SK-N-SH (cell line): ENCODE results near the gene COLEC11. TPM values are rescaled to one million over a fixed set of nuclear protein-coding genes. Genes with fewer than 3 reads are reported as not detected.

Source experiments
- CTCF ChIA-PET: fragments of 300-600, 350-600 bp; formaldehyde crosslinking; extraction: SDS; loops from one replicate; lab custom pipeline; 2021; lab: Yijun Ruan, JAX
- POLR2A ChIA-PET: fragments of 350-600 bp; sonication (Branson Sonifier 250); formaldehyde crosslinking; extraction: SDS; loops from one replicate; lab custom pipeline; 2020; ENCODE audit warnings: antibody characterized with exemption, inconsistent platforms; lab: Yijun Ruan, JAX
- DNase-seq: peaks from one replicate; pipeline ENCODE4 v3.0.0; 2012
- H2AFZ ChIP-seq: fragments of 200-600 bp; sonication (generic); 2 replicates; pipeline ENCODE4 v1.8.1; 2016; ENCODE audit warnings: antibody characterized with exemption, mild to moderate bottlenecking, low read depth
- H3F3A ChIP-seq: fragments of 200-600 bp; sonication (generic); replicated peaks from 2 replicates; pipeline ENCODE3; 2016; ENCODE audit warnings: antibody characterized with exemption, mild to moderate bottlenecking; ENCODE audit not compliant: insufficient read depth
- H3K27ac ChIP-seq, 2 experiments: fragments of 200-500 bp in 1 of 2; fragments of 200-600 bp in 1 of 2; sonication (Bioruptor generic) in 1 of 2; sonication (generic), shearing (Covaris generic) in 1 of 2; 2 replicates each; pipeline versions ENCODE4 v1.5.1 to v1.6.1; 2014 to 2016; ENCODE audit warnings: low read depth in 2 of 2, inconsistent platforms in 1 of 2, low read length in 1 of 2, mild to moderate bottlenecking in 1 of 2, mixed read lengths in 1 of 2
- H3K27me3 ChIP-seq: fragments of 200-600 bp; sonication (generic), shearing (Covaris generic); 2 replicates; pipeline ENCODE4 v1.6.1; 2016; ENCODE audit warnings: mixed run types; ENCODE audit not compliant: insufficient read depth
- H3K36me3 ChIP-seq, 2 experiments: fragments of 200-500 bp in 1 of 2; fragments of 200-600 bp in 1 of 2; sonication (Bioruptor generic) in 1 of 2; sonication (generic) in 1 of 2; replicated peaks in 1 of 2; 2 replicates each; pipeline versions ENCODE3 to v1.5.1; 2014 to 2016; ENCODE audit warnings: low read length in 1 of 2, mild to moderate bottlenecking in 1 of 2; ENCODE audit not compliant: insufficient read depth in 2 of 2, control insufficient read depth in 1 of 2
- H3K4me1 ChIP-seq, 2 experiments: fragments of 200-500 bp in 1 of 2; fragments of 200-600 bp in 1 of 2; sonication (Bioruptor generic) in 1 of 2; sonication (generic), shearing (Covaris generic) in 1 of 2; 2 replicates each; pipeline versions ENCODE4 v1.5.1 to v1.6.1; 2014 to 2016; ENCODE audit warnings: low read depth in 1 of 2, low read length in 1 of 2, mixed run types in 1 of 2; ENCODE audit not compliant: insufficient read depth in 2 of 2, control insufficient read depth in 1 of 2
- H3K4me2 ChIP-seq: fragments of 200-600 bp; sonication (generic), shearing (Covaris generic); 2 replicates; pipeline ENCODE4 v1.6.1; 2017; ENCODE audit warnings: mixed run types
- H3K4me3 ChIP-seq, 2 experiments: fragments of 200-500 bp in 1 of 2; fragments of 200-600 bp in 1 of 2; sonication (Bioruptor generic) in 1 of 2; sonication (generic), shearing (Covaris generic) in 1 of 2; 2 replicates each; pipeline versions ENCODE4 v1.5.1 to v1.8.1; 2014 to 2016; ENCODE audit warnings: low read depth in 2 of 2, inconsistent platforms in 1 of 2, low read length in 1 of 2, mild to moderate bottlenecking in 1 of 2, mixed read lengths in 1 of 2, moderate library complexity in 1 of 2
- H3K79me2 ChIP-seq: fragments of 200-600 bp; sonication (generic); 2 replicates; pipeline ENCODE4 v1.8.1; 2017; ENCODE audit warnings: mild to moderate bottlenecking; ENCODE audit not compliant: insufficient read depth
- H3K9ac ChIP-seq: fragments of 200-600 bp; sonication (generic); 2 replicates; pipeline ENCODE4 v1.6.1; 2017; ENCODE audit warnings: mixed run types
- H3K9me2 ChIP-seq: fragments of 200-600 bp; sonication (generic); 2 replicates; pipeline ENCODE4 v1.6.1; 2017; ENCODE audit warnings: mixed run types
- H3K9me3 ChIP-seq: fragments of 200-600 bp; sonication (generic); 2 replicates; pipeline ENCODE4 v1.6.1; 2017; ENCODE audit warnings: mixed run types, mild to moderate bottlenecking, moderate library complexity
- H4K20me1 ChIP-seq: fragments of 200-600 bp; sonication (generic); 2 replicates; pipeline ENCODE4 v1.6.1; 2017; ENCODE audit warnings: mild to moderate bottlenecking, mixed run types; ENCODE audit not compliant: insufficient read depth
- CHD2 ChIP-seq: fragments of 150-350 bp; IDR thresholded peaks from 2 replicates; pipeline ENCODE4 v1.6.1; 2018; ENCODE audit warnings: low read length; ENCODE audit not compliant: partially characterized antibody
- FOSL2 ChIP-seq: IDR thresholded peaks from 2 replicates; pipeline ENCODE4 v1.4.0; 2012; ENCODE audit warnings: low read depth, mild to moderate bottlenecking, moderate library complexity, borderline replicate concordance
- FOXM1 ChIP-seq: IDR thresholded peaks from 2 replicates; pipeline ENCODE4 v1.4.0; 2012; ENCODE audit warnings: low read depth, mild to moderate bottlenecking
- MAX ChIP-seq: IDR thresholded peaks from 2 replicates; pipeline ENCODE4 v1.4.0; 2012; ENCODE audit warnings: low read depth
- MEF2A ChIP-seq: IDR thresholded peaks from 2 replicates; pipeline ENCODE4 v1.4.0; 2012; ENCODE audit warnings: low read depth, borderline replicate concordance
- NFIC ChIP-seq: IDR thresholded peaks from 2 replicates; pipeline ENCODE4 v1.4.0; 2012; ENCODE audit warnings: borderline replicate concordance
- NRF1 ChIP-seq: IDR thresholded peaks from 2 replicates; pipeline ENCODE4 v1.6.1; 2012; ENCODE audit warnings: low read depth, mild to moderate bottlenecking, low read length
- POLR2AphosphoS5 ChIP-seq: IDR thresholded peaks from 2 replicates; pipeline ENCODE4 v1.6.1; 2012; ENCODE audit warnings: low read depth, low read length
- RAD21 ChIP-seq: IDR thresholded peaks from 2 replicates; pipeline ENCODE4 v1.6.1; 2012; ENCODE audit warnings: mild to moderate bottlenecking, low read length
- RXRA ChIP-seq: IDR thresholded peaks from 2 replicates; pipeline ENCODE4 v1.4.0; 2012; ENCODE audit warnings: low read depth, mild to moderate bottlenecking, borderline replicate concordance
- SMC3 ChIP-seq: IDR thresholded peaks from 2 replicates; pipeline ENCODE4 v1.6.1; 2012; ENCODE audit warnings: low read depth, low read length, improper control_type of control experiment
- TAF1 ChIP-seq: IDR thresholded peaks from 2 replicates; pipeline ENCODE4 v1.6.1; 2012; ENCODE audit warnings: low read depth, mild to moderate bottlenecking, low read length, moderate library complexity, borderline replicate concordance
- TCF12 ChIP-seq: IDR thresholded peaks from 2 replicates; pipeline ENCODE4 v1.4.0; 2012
- TEAD4 ChIP-seq: IDR thresholded peaks from 2 replicates; pipeline ENCODE4 v1.4.0; 2012; ENCODE audit warnings: mild to moderate bottlenecking, borderline replicate concordance; ENCODE audit not compliant: insufficient read depth
- USF1 ChIP-seq: IDR thresholded peaks from 2 replicates; pipeline ENCODE4 v1.4.0; 2012; ENCODE audit warnings: low read depth, borderline replicate concordance
- ZBTB33 ChIP-seq: IDR thresholded peaks from 2 replicates; pipeline ENCODE4 v1.4.0; 2012; ENCODE audit warnings: low read depth, borderline replicate concordance
- WGBS: methylation state at CpG from one replicate; pipeline ENCODE4 v1.1.6; 2017; ENCODE audit warnings: low lambda C conversion rate; 5-methylcytosine and 5-hydroxymethylcytosine counted together
- polyA plus RNA-seq, 3 experiments: library from polyadenylated mRNA; depleted of rRNA; stranded (reverse); fragments of >200 nt; gene quantifications; 2 replicates each; pipeline ENCODE4 v1.2.3, GENCODE V29; 2012
- TF ChIP-seq, protein P1 (sequence below): IDR thresholded peaks from 2 replicates; pipeline ENCODE4; 2012
- TF ChIP-seq, protein P2 (sequence below): fragments of 150-350 bp; IDR thresholded peaks from 2 replicates; pipeline ENCODE4 v1.6.1; 2016; ENCODE audit warnings: mild to moderate bottlenecking, low read depth, low read length

COLEC11 gene
- polyA plus RNA-seq, 1 of the 3 experiments (the other 2 are of a cell fraction), result 8.7 TPM

- WGBS, result 98% methylated on average over 3 of the region's 3 CpGs
- no peaks in the 10 kb centered on the region for H3K36me3 ChIP-seq
- no peak overlapping the region for H3K4me2 ChIP-seq
- no peak for DNase-seq
- TF ChIP-seq FOXM1 (no peak), MAX (no peak), CHD2 (no peak), TAF1 (no peak), RXRA (no peak), USF1 (no peak)
- TF ChIP-seq, protein P1, sequence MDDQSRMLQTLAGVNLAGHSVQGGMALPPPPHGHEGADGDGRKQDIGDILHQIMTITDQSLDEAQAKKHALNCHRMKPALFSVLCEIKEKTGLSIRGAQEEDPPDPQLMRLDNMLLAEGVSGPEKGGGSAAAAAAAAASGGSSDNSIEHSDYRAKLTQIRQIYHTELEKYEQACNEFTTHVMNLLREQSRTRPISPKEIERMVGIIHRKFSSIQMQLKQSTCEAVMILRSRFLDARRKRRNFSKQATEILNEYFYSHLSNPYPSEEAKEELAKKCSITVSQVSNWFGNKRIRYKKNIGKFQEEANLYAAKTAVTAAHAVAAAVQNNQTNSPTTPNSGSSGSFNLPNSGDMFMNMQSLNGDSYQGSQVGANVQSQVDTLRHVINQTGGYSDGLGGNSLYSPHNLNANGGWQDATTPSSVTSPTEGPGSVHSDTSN, result no peak
- H3K9me2 ChIP-seq, result no peaks in the 10 kb centered on the region
- ChIA-PET POLR2A (no interaction called here), CTCF (interaction anchor here (0.8 to 1.1 kb wide), 4 partner anchors 8 to 18 kb away, joined by 3 to 6 read pairs (median 3); no protein-coding TSS in a partner anchor)
- H4K20me1 ChIP-seq, result no peaks in the 10 kb centered on the region
- H3K4me3 ChIP-seq, result no peak overlapping the region
- no peak overlapping the region for H3K27ac ChIP-seq
- H2AFZ ChIP-seq, result no peak overlapping the region
- no peaks in the 10 kb centered on the region for H3K79me2 ChIP-seq
- H3K27me3 ChIP-seq, result no peaks in the 10 kb centered on the region
- no peak overlapping the region for H3K9ac ChIP-seq
- H3F3A ChIP-seq, result no peaks in the 10 kb centered on the region
- H3K4me1 ChIP-seq, result peaks cover 0 to 14% of the 10 kb centered on the region in 2 experiments; a peak in 1 of 4 replicates
- H3K9me3 ChIP-seq, result no peaks in the 10 kb centered on the region
Measured at GRCh38 chr2:3661149-3661660, 66.3 kb downstream of the COLEC11 start.

DNA sequence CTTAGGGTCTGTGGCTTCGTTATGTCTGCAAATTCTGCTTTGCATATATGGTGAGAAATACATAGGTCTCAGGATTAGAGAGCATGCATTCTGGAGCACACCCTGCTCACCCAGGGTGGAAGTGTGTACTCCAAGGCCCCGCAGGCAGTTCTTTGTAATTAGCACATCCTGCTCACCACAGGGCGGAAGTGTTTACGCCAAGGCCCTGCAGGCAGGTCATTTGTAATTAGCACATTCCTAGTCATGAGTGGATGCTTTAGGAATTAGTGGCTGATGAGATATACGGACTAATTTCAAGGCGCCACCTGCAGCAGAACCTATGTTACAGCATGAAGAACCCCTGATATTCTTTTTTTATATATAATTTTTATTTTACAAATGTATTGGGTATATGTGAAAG lies 67.3 kb downstream of the COLEC11 start:
- Histone ChIP-seq H4K20me1 (no peaks in the 10 kb centered on the region), H3F3A (no peaks in the 10 kb centered on the region), H3K4me2 (no peak overlapping the region), H3K27ac (no peak overlapping the region), H3K9me2 (no peaks in the 10 kb centered on the region), H3K9me3 (no peaks in the 10 kb centered on the region), H3K36me3 (no peaks in the 10 kb centered on the region), H3K4me3 (no peak overlapping the region), H3K79me2 (no peaks in the 10 kb centered on the region), H3K4me1 (peaks cover 0 to 13% of the 10 kb centered on the region in 2 experiments; a peak in 1 of 4 replicates), H3K27me3 (no peaks in the 10 kb centered on the region), H3K9ac (no peak overlapping the region), H2AFZ (no peak overlapping the region)
- 70% methylated on average over 6 of the region's 6 CpGs for WGBS
- POLR2A ChIA-PET, result no interaction called here
- CTCF ChIA-PET, result interaction anchor here (0.8 to 1.1 kb wide), 3 partner anchors 9 to 19 kb away, joined by 3 to 6 read pairs (median 3); no protein-coding TSS in a partner anchor
- no peak for DNase-seq
- TF ChIP-seq SMC3 (no peak), RAD21 (peak; percentile 29; the same call in 1 of the 2 replicates)

- DNase-seq, result no peak
- POLR2A ChIA-PET, result no interaction called here
- Histone ChIP-seq H3F3A (no peaks in the 10 kb centered on the region), H3K36me3 (no peaks in the 10 kb centered on the region), H3K27me3 (no peaks in the 10 kb centered on the region), H3K4me3 (no peak overlapping the region), H3K79me2 (no peaks in the 10 kb centered on the region), H3K9me2 (no peaks in the 10 kb centered on the region), H2AFZ (no peak overlapping the region), H3K9me3 (no peaks in the 10 kb centered on the region), H3K4me2 (no peak overlapping the region), H3K27ac (no peak overlapping the region), H4K20me1 (no peaks in the 10 kb centered on the region), H3K4me1 (peaks cover 0 to 12% of the 10 kb centered on the region in 2 experiments; a peak in 1 of 4 replicates), H3K9ac (no peak overlapping the region)
- WGBS, result 27% methylated on average over 3 of the region's 3 CpGs
- CTCF ChIA-PET, result interaction anchor here (0.7 kb wide), 1 partner anchor 10 kb away, joined by 3 read pairs; no protein-coding TSS in a partner anchor
- TF ChIP-seq, protein P2, sequence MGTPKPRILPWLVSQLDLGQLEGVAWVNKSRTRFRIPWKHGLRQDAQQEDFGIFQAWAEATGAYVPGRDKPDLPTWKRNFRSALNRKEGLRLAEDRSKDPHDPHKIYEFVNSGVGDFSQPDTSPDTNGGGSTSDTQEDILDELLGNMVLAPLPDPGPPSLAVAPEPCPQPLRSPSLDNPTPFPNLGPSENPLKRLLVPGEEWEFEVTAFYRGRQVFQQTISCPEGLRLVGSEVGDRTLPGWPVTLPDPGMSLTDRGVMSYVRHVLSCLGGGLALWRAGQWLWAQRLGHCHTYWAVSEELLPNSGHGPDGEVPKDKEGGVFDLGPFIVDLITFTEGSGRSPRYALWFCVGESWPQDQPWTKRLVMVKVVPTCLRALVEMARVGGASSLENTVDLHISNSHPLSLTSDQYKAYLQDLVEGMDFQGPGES, result no peak
- TF ChIP-seq FOSL2 (no peak), TCF12 (no peak), POLR2AphosphoS5 (no peak), NFIC (no peak), FOXM1 (no peak), CHD2 (no peak), NRF1 (no peak), MEF2A (no peak), TEAD4 (no peak), ZBTB33 (no peak)
Measured at GRCh38 chr2:3664118-3664517, 69.2 kb downstream of the COLEC11 start.
